ENCODE measurements around the gene TNS1. TPM values are rescaled to one million over a fixed set of nuclear protein-coding genes. Genes with fewer than 3 reads are reported as not detected.

Gene TNS1
- total RNA-seq, 1 donor from 2014 or later = 828 TPM

DNA sequence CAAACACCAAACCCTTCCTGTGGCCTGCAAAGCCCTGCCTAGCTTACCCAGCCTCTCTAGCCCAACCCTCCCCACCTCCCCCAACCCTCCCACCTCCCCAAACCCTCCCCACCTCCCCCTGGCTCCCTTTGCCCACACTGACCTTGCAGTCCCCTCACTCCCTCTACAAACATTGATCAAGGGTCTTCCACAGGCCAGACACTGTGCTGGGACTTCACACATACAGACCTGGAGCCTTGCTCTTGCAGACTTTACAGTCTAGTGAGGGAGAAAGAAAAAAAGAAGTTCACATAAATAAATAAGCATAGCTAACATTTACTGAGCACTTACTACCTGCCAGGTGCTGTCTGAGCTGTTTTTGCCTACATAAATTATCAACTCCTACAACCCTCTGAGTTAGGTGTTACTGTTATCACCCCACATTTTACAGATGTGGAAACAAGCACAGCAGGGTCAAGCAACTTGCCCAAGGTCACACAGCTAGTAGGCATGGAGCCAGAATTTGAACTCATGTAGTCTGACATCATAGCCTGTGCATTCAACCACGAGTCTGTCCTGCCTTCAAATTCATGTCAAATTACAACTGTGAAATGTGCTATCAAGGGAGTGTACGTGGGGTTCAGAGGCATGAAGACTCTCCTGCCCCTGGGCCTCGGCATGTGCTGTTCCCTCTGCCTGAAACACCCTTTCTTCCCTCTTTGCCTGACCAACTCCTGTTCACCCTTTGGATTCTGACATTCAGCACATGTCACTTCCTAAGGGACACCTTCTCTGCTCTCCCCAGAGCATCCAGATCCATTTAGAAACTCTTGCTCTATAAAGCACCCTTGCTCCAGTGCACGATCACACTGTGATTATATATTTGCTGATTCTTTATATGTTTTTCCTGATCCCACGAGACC is 209.9 kb downstream of the TNS1 start:
- Histone ChIP-seq H3K27me3 (ENCODE audit: low read depth) (no peaks in the 10 kb centered on the region), H3K36me3 (peaks cover 4% of the 10 kb centered on the region), H3K4me1 (peaks cover 64% of the 10 kb centered on the region), H3K4me3 (no peak overlapping the region), H3K9me3 (replicated peaks) (no peaks in the 10 kb centered on the region), H3K27ac (replicated peaks) (no peak overlapping the region)
- intact Hi-C loops (cut with micrococcal nuclease) = loop anchor here (5.0 kb wide), 1 partner anchor 94 kb away; no protein-coding TSS in a partner anchor
- TF ChIP-seq, protein P1, sequence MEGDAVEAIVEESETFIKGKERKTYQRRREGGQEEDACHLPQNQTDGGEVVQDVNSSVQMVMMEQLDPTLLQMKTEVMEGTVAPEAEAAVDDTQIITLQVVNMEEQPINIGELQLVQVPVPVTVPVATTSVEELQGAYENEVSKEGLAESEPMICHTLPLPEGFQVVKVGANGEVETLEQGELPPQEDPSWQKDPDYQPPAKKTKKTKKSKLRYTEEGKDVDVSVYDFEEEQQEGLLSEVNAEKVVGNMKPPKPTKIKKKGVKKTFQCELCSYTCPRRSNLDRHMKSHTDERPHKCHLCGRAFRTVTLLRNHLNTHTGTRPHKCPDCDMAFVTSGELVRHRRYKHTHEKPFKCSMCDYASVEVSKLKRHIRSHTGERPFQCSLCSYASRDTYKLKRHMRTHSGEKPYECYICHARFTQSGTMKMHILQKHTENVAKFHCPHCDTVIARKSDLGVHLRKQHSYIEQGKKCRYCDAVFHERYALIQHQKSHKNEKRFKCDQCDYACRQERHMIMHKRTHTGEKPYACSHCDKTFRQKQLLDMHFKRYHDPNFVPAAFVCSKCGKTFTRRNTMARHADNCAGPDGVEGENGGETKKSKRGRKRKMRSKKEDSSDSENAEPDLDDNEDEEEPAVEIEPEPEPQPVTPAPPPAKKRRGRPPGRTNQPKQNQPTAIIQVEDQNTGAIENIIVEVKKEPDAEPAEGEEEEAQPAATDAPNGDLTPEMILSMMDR (IDR thresholded peaks at IDR 0.05; ENCODE audit: borderline replicate concordance) = no peak
- DNase-seq = no peak

DNA sequence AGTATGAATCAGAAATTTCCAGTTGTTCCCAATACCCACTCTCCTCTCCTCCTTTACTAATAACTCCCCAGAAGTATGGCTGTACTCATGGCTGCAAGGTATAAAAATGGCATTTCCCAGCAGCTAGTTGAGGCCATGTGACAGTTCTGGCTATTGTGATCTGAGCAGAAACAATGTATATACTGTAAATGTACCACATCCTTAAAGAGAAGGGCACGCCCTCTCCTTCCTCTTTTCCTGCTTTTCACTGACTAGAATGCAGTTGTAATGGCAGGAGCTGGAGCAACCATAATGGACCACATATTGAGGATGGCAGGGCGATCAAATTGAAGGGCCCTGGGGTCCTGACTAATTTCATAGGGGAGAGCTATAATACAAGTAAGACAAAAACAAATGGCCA is 211.2 kb downstream of the TNS1 start:
- H3K27ac ChIP-seq (replicated peaks) = no peak overlapping the region
- DNase-seq = no peak

DNA sequence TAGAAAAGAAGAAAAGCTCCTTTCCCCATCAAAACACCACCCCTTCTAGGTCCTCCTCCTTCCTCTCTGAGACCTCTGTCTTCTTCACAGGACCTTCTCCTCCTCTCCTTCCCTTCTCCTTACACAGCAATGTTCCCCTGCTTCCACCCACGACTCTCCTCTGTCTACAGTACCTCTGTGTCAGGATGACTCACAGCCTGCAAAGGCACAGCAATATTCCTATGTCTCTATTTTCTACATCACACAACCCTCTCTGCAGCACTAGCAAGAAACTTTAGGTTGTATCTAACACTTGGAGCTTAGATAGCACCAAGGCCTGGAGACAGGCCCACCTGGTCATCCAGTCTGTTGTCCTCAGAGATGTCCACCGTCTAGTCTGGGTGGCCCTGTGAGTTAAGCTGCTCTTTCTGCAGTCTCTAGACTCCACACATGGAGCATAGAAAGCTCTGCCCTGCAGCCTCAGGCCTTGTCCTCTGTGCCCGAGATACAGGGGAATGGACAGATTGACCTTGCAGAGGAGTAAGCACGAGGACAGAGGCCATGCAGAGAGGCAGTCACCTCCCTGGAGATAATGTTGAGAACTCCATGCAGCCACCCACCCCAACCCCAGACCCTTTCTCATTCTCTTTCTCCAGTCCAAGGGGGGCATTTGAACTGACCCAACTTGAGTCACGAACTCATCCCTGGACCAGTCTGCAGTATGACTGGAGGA is 212.0 kb downstream of the TNS1 start:
- Histone ChIP-seq H3K27ac (replicated peaks) (peak overlapping the region; percentile 54), H3K27me3 (ENCODE audit: low read depth) (no peaks in the 10 kb centered on the region), H3K9me3 (replicated peaks) (no peaks in the 10 kb centered on the region), H3K4me3 (no peak overlapping the region), H3K4me1 (peaks cover 45% of the 10 kb centered on the region), H3K36me3 (peaks cover 8% of the 10 kb centered on the region)
- no peak for DNase-seq
- intact Hi-C loops (cut with micrococcal nuclease) = loop anchor here (5.0 kb wide), 1 partner anchor 96 kb away; no protein-coding TSS in a partner anchor
- TF ChIP-seq, protein P1 (IDR thresholded peaks at IDR 0.05; ENCODE audit: borderline replicate concordance) = no peak

More for the DNA sequence above, 211.2 kb downstream of the TNS1 start:
- H3K27me3 ChIP-seq (ENCODE audit: low read depth) = no peaks in the 10 kb centered on the region
- H3K4me3 ChIP-seq = no peak overlapping the region
- no peaks in the 10 kb centered on the region for H3K9me3 ChIP-seq (replicated peaks)
- peaks cover 8% of the 10 kb centered on the region for H3K36me3 ChIP-seq
- intact Hi-C loops (cut with micrococcal nuclease) = loop anchor here (5.0 kb wide), 1 partner anchor 96 kb away; no protein-coding TSS in a partner anchor
- H3K4me1 ChIP-seq = peaks cover 50% of the 10 kb centered on the region
- TF ChIP-seq, protein P1 (IDR thresholded peaks at IDR 0.05; ENCODE audit: borderline replicate concordance) = no peak

DNA sequence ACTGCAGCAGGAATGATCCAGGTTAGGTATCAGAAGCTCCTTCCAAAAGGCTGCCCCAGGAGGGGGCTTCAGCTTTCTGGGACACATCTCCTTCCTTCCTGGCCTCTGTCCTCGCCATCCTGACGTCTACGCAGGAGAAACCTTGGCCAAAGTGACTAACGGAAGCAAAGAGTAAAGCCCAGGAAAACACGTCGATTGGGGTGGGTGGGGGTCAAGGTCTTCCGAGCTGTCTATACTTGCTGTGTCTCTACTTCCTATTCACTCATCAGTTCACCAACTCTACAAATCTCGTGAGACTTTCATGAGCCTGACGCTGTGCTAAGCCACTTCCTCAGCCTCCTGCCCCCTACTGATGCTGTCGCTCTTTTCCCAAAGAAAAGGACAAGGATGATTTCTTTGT is 212.6 kb downstream of the TNS1 start:
- DNase-seq = no peak
- peaks cover 8% of the 10 kb centered on the region for H3K36me3 ChIP-seq
- peaks cover 47% of the 10 kb centered on the region for H3K4me1 ChIP-seq
- TF ChIP-seq, protein P1 (IDR thresholded peaks at IDR 0.05; ENCODE audit: borderline replicate concordance) = no peak
- H3K27ac ChIP-seq (replicated peaks) = peak overlapping the region; percentile 54
- no peaks in the 10 kb centered on the region for H3K9me3 ChIP-seq (replicated peaks)
- H3K4me3 ChIP-seq = no peak overlapping the region
- H3K27me3 ChIP-seq (ENCODE audit: low read depth) = no peaks in the 10 kb centered on the region
- intact Hi-C loops (cut with micrococcal nuclease) = loop anchor here (5.0 kb wide), 1 partner anchor 97 kb away; no protein-coding TSS in a partner anchor

DNA sequence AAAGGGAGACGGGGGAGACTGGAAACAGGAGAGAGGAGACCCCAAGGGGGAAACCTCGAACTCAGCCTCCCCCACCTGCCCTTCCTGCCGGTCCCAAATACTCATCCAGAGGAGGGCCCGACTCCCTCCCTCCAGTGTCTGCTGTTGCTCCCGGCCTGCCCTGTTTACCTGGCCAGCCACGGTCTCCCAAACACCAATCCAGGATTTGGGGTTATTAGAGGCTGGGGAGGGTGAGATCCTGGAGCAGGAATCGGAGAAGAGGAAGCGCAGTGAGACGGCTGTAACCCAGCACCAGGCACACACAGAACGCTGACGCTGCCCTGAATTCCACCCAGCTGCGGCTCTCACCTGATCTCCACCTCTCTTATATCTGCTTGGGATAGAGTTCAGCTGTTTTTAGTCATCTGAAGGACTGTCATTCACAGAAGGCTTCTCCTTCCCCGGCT is 213.0 kb downstream of the TNS1 start:
- no peak for DNase-seq
- peaks cover 8% of the 10 kb centered on the region for H3K36me3 ChIP-seq
- peak overlapping the region; percentile 54 for H3K27ac ChIP-seq (replicated peaks)
- H3K4me3 ChIP-seq = peak overlapping the region; percentile 10
- TF ChIP-seq, protein P1 (IDR thresholded peaks at IDR 0.05; ENCODE audit: borderline replicate concordance) = no peak
- H3K9me3 ChIP-seq (replicated peaks) = no peaks in the 10 kb centered on the region
- intact Hi-C loops (cut with micrococcal nuclease) = loop anchor here (2.0 to 10.0 kb wide), 3 partner anchors 98 to 245 kb away; no protein-coding TSS in a partner anchor
- H3K4me1 ChIP-seq = peaks cover 45% of the 10 kb centered on the region
- no peaks in the 10 kb centered on the region for H3K27me3 ChIP-seq (ENCODE audit: low read depth)
